Measurements from ENCODE around the gene DGCR2.
"Not testable (repeated sequence)": the region's sequence is repeated elsewhere in the genome, so short reads cannot be mapped to it uniquely, and the experiment has no call there.

Gene DGCR2

GRCh38 chr22:18997306-18997924 is 124.8 kb downstream of the DGCR2 start:
- no peak for DNase-seq (ENCODE audit: low read depth)
- H3K4me3 ChIP-seq (ENCODE audit: low read depth, low read length): no peak overlapping the region

- H3K4me3 ChIP-seq (ENCODE audit: low read depth, low read length): no peak overlapping the region
- DNase-seq (ENCODE audit: low read depth): no peak
Measured at GRCh38 chr22:18996376-18996900, 125.8 kb downstream of the DGCR2 start.

GRCh38 chr22:18995327-18995711 is 126.9 kb downstream of the DGCR2 start:
- H3K4me3 ChIP-seq (ENCODE audit: low read depth, low read length): no peak overlapping the region
- DNase-seq (ENCODE audit: low read depth): no peak

- H3K4me3 ChIP-seq (ENCODE audit: low read depth, low read length): no peak overlapping the region
- no peak for DNase-seq (ENCODE audit: low read depth)
Measured at GRCh38 chr22:18994701-18995326, 127.4 kb downstream of the DGCR2 start.

GRCh38 chr22:18994056-18994455 is 128.2 kb downstream of the DGCR2 start:
- H3K4me3 ChIP-seq (ENCODE audit: low read depth, low read length): no peak overlapping the region
- no peak for DNase-seq (ENCODE audit: low read depth)

- H3K4me3 ChIP-seq (ENCODE audit: low read depth, low read length): no peak overlapping the region
- no peak for DNase-seq (ENCODE audit: low read depth)
Measured at GRCh38 chr22:18992543-18993198, 129.5 kb downstream of the DGCR2 start.

GRCh38 chr22:18991821-18992442 is 130.3 kb downstream of the DGCR2 start:
- no peak overlapping the region for H3K4me3 ChIP-seq (ENCODE audit: low read depth, low read length)
- no peak for DNase-seq (ENCODE audit: low read depth)

GRCh38 chr22:18991138-18991432 is 131.1 kb downstream of the DGCR2 start:
- no peak overlapping the region for H3K4me3 ChIP-seq (ENCODE audit: low read depth, low read length)
- DNase-seq (ENCODE audit: low read depth): no peak

- no peak for DNase-seq (ENCODE audit: low read depth)
- H3K4me3 ChIP-seq (ENCODE audit: low read depth, low read length): no peak overlapping the region
Measured at GRCh38 chr22:18990355-18991137, 131.7 kb downstream of the DGCR2 start.

- no peak for DNase-seq (ENCODE audit: low read depth)
- H3K4me3 ChIP-seq (ENCODE audit: low read depth, low read length): no peak overlapping the region
Measured at GRCh38 chr22:18988958-18989357, 133.3 kb downstream of the DGCR2 start.

GRCh38 chr22:18987765-18988164 is 134.4 kb downstream of the DGCR2 start:
- H3K4me3 ChIP-seq (ENCODE audit: low read depth, low read length): no peak overlapping the region
- DNase-seq (ENCODE audit: low read depth): no peak

- not testable (repeated sequence) for H3K4me3 ChIP-seq (ENCODE audit: low read depth, low read length); DNase-seq (ENCODE audit: low read depth)
Measured at GRCh38 chr22:18987114-18987513, 135.1 kb downstream of the DGCR2 start.
